ENCODE measurements around the gene ATP5F1D.

The ATP5F1D gene

DNA sequence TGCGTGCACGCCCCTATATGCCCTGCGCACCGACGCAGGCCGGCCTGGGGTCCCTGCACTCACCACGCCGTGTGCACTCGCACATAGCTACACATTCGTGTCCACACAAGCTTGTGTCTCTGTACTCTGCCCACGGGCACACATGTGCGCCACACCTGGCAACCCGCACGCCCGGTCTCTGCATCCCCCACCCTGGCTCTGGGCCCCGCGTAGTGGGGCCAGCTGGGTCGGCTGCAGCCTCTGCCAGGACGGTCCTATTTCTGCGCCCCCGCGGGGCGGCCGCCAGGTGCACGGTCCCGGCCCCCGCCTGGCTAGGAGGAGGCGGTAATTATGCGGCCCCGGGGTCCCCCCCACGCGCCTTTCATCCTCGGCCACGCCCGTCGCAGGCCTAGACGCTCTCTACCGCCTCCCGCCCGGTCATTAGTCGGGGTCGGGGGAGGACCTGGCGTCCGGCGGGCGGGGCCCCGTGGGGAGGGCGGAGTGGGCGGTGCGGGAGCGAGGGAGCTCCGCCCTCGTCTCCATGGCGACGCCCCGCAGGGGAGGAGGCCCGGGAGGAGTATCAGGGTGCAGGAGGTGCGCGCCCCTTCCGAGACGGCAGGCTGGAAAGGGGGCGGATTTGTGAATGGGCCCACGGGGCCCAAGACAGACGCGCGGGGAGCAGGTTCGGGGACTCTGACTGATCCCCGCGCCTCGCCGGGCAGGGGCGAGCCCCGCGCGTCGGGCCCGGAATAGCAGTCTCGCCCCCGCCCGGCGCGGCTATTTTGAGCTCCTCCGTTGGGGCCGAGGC, 24.8 kb downstream of the ATP5F1D start:
- Histone ChIP-seq H3K27ac (ENCODE audit: low read depth, low read length) (peak overlapping the region; percentile 81), H4K12ac (ENCODE audit: low read depth, low read length) (peak overlapping the region; percentile 31), H3K18ac (ENCODE audit: low read length) (peak overlapping the region; percentile 85), H3K14ac (ENCODE audit: low read length) (peak overlapping the region; percentile 75), H3K4ac (ENCODE audit: low read depth, low read length) (peak overlapping the region; percentile 46), H3K23ac (ENCODE audit: low read length) (no peak overlapping the region), H3K4me1 (ENCODE audit: control insufficient read depth in 1 of 2, insufficient read depth in 2 of 2, low read length in 2 of 2) (peaks cover 49 to 55% of the 10 kb centered on the region in 2 experiments), H3K27me3 (ENCODE audit: insufficient read depth, low read length) (no peaks in the 10 kb centered on the region), H3K9ac (ENCODE audit: low read length) (no peak overlapping the region), H3K79me1 (ENCODE audit: low read length) (peaks cover 39% of the 10 kb centered on the region), H4K8ac (ENCODE audit: low read depth, low read length) (peak overlapping the region; percentile 68), H2BK5ac (ENCODE audit: low read depth, low read length, poor library complexity) (peak overlapping the region; percentile 71), H2AFZ (ENCODE audit: insufficient read depth, low read length, poor library complexity) (peak overlapping the region; percentile 37), H3K36me3 (ENCODE audit: control insufficient read depth in 1 of 2, insufficient read depth in 2 of 2, low read length in 2 of 2) (peaks cover 6 to 7% of the 10 kb centered on the region in 2 experiments), H4K91ac (ENCODE audit: low read depth, low read length) (peak overlapping the region; percentile 73), H3K79me2 (ENCODE audit: control insufficient read depth, insufficient read depth, low read length, poor library complexity) (peaks cover 13% of the 10 kb centered on the region), H2AK5ac (ENCODE audit: low read length) (peak overlapping the region; percentile 87), H3K4me2 (ENCODE audit: low read length) (peak overlapping the region; percentile 84), H2BK120ac (ENCODE audit: insufficient read depth, low read length, poor library complexity) (peak overlapping the region; percentile 28), H2BK12ac (ENCODE audit: low read length) (peak overlapping the region; percentile 92), H3K9me3 (ENCODE audit: insufficient read depth, low read depth, low read length) (no peaks in the 10 kb centered on the region), H3K4me3 (ENCODE audit: low read depth, low read length) (peak overlapping the region; percentile 70)
- peak; percentile 74 to 93 for DNase-seq
- WGBS (ENCODE audit: extremely low coverage, insufficient coverage, insufficient read length) = no CpG with 5 or more reads among the region's 84 CpGs

DNA sequence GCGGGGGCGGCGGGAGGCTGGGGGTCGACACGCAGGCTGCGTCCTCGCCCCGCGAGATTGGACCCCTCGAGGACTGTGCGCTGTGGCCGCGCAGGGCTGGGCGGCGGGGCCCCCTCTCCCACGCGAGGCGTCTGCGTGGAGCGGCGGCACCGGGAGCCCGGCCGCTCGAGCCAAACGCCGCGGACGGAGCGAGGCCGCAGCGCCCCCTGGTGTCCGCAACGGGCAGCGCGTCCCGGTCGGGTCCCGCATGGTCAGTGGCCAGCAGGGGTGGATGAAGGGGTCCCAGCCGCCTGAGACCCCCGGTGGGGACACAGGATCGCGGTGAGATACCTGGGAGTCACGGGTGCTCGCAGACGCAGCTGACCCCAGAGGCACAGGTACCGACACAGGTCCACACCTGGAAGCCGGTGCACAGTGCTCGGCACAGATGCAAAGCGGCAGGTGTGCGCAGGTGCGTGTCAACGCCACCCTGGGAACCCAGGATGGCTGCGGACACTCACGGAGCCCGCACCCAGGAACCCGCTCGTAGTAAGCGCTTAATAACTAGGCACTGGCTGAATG, 25.4 kb downstream of the ATP5F1D start:
- H3K79me2 ChIP-seq (ENCODE audit: control insufficient read depth, insufficient read depth, low read length, poor library complexity) = peaks cover 13% of the 10 kb centered on the region
- peak overlapping the region; percentile 70 for H3K4me3 ChIP-seq (ENCODE audit: low read depth, low read length)
- H3K9me3 ChIP-seq (ENCODE audit: insufficient read depth, low read depth, low read length) = no peaks in the 10 kb centered on the region
- no peak overlapping the region for H3K14ac ChIP-seq (ENCODE audit: low read length)
- no peak overlapping the region for H2BK5ac ChIP-seq (ENCODE audit: low read depth, low read length, poor library complexity)
- peaks cover 13% of the 10 kb centered on the region in 2 experiments for H3K36me3 ChIP-seq (ENCODE audit: control insufficient read depth in 1 of 2, insufficient read depth in 2 of 2, low read length in 2 of 2)
- no peak overlapping the region for H3K9ac ChIP-seq (ENCODE audit: low read length)
- H2AFZ ChIP-seq (ENCODE audit: insufficient read depth, low read length, poor library complexity) = peak overlapping the region; percentile 37
- H3K27ac ChIP-seq (ENCODE audit: low read depth, low read length) = no peak overlapping the region
- H3K79me1 ChIP-seq (ENCODE audit: low read length) = peaks cover 32% of the 10 kb centered on the region
- H2BK12ac ChIP-seq (ENCODE audit: low read length) = no peak overlapping the region
- H4K8ac ChIP-seq (ENCODE audit: low read depth, low read length) = peak overlapping the region; percentile 34
- no peaks in the 10 kb centered on the region for H3K27me3 ChIP-seq (ENCODE audit: insufficient read depth, low read length)
- H3K18ac ChIP-seq (ENCODE audit: low read length) = no peak overlapping the region
- no peak overlapping the region for H2AK5ac ChIP-seq (ENCODE audit: low read length)
- H3K4me1 ChIP-seq (ENCODE audit: control insufficient read depth in 1 of 2, insufficient read depth in 2 of 2, low read length in 2 of 2) = peaks cover 43 to 48% of the 10 kb centered on the region in 2 experiments
- H3K4me2 ChIP-seq (ENCODE audit: low read length) = peak overlapping the region; percentile 84
- WGBS (ENCODE audit: extremely low coverage, insufficient coverage, insufficient read length) = no CpG with 5 or more reads among the region's 59 CpGs
- H3K4ac ChIP-seq (ENCODE audit: low read depth, low read length) = no peak overlapping the region
- no peak overlapping the region for H2BK120ac ChIP-seq (ENCODE audit: insufficient read depth, low read length, poor library complexity)
- no peak overlapping the region for H4K12ac ChIP-seq (ENCODE audit: low read depth, low read length)
- DNase-seq = peak; percentile 51 to 85
- H3K23ac ChIP-seq (ENCODE audit: low read length) = no peak overlapping the region
- H4K91ac ChIP-seq (ENCODE audit: low read depth, low read length) = no peak overlapping the region

DNA sequence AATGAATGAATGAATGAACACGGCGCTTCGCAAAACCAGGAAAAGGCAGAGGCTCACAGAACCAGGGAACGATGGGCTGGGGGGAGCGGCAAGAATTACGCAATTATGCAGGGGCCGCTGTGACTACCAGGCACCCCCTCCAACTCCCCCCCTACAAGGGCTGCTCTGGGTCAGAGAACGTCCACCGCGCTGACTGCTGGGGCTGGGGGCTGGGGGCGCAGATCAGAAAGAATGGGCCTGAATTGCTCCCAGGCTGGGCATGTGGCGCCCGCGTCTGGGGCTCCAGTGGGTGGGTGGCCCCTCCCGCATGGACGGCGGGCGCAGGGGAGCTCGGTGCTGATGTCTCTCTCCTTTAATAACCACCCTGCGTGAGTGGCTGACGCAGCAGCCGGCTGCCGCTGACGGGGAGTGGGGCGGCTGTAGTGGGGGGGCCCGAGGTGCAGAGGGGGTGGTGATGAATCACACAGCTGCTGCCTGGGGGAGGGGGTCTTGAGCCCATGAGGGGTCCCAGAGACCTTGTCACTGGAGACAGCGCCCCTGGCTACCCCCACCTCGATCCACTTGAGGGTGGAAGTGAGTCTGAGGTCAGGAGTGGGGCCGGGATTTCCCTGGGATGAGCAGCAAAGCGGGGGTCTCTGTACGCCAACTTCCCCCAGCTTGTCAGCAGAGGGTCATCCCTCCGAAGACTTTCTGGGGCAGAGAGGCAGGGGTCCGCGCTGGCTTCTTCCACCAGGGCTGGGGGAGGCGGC, 26.1 kb downstream of the ATP5F1D start:
- no peak overlapping the region for H2AK5ac ChIP-seq (ENCODE audit: low read length)

GRCh38 chr19:1268226-1269064, 26.9 kb downstream of the ATP5F1D start:
- Histone ChIP-seq H3K4me2 (ENCODE audit: low read length) (peak overlapping the region; percentile 61), H3K23ac (ENCODE audit: low read length) (no peak overlapping the region), H3K4me1 (ENCODE audit: control insufficient read depth in 1 of 2, insufficient read depth in 2 of 2, low read length in 2 of 2) (peaks cover 29 to 35% of the 10 kb centered on the region in 2 experiments), H2AK5ac (ENCODE audit: low read length) (peak overlapping the region; percentile 9), H3K27me3 (ENCODE audit: insufficient read depth, low read length) (no peaks in the 10 kb centered on the region), H3K4me3 (ENCODE audit: low read depth, low read length) (no peak overlapping the region), H2AFZ (ENCODE audit: insufficient read depth, low read length, poor library complexity) (no peak overlapping the region), H3K79me2 (ENCODE audit: control insufficient read depth, insufficient read depth, low read length, poor library complexity) (peaks cover 13% of the 10 kb centered on the region), H3K14ac (ENCODE audit: low read length) (no peak overlapping the region), H3K18ac (ENCODE audit: low read length) (no peak overlapping the region), H3K9me3 (ENCODE audit: insufficient read depth, low read depth, low read length) (no peaks in the 10 kb centered on the region), H3K36me3 (ENCODE audit: control insufficient read depth in 1 of 2, insufficient read depth in 2 of 2, low read length in 2 of 2) (peaks cover 27% of the 10 kb centered on the region in 2 experiments), H3K4ac (ENCODE audit: low read depth, low read length) (no peak overlapping the region), H2BK12ac (ENCODE audit: low read length) (no peak overlapping the region), H2BK5ac (ENCODE audit: low read depth, low read length, poor library complexity) (no peak overlapping the region), H4K91ac (ENCODE audit: low read depth, low read length) (no peak overlapping the region), H2BK120ac (ENCODE audit: insufficient read depth, low read length, poor library complexity) (no peak overlapping the region), H3K9ac (ENCODE audit: low read length) (no peak overlapping the region), H4K8ac (ENCODE audit: low read depth, low read length) (no peak overlapping the region), H4K12ac (ENCODE audit: low read depth, low read length) (no peak overlapping the region), H3K79me1 (ENCODE audit: low read length) (peaks cover 23% of the 10 kb centered on the region), H3K27ac (ENCODE audit: low read depth, low read length) (no peak overlapping the region)
- 100% methylated on average over 4 of the region's 40 CpGs for WGBS (ENCODE audit: extremely low coverage, insufficient coverage, insufficient read length)
- DNase-seq = no peak

More for the DNA sequence above, 26.1 kb downstream of the ATP5F1D start:
- Histone ChIP-seq H3K4me3 (ENCODE audit: low read depth, low read length) (no peak overlapping the region), H4K91ac (ENCODE audit: low read depth, low read length) (no peak overlapping the region), H4K12ac (ENCODE audit: low read depth, low read length) (no peak overlapping the region), H3K27ac (ENCODE audit: low read depth, low read length) (no peak overlapping the region), H3K9ac (ENCODE audit: low read length) (no peak overlapping the region), H2BK120ac (ENCODE audit: insufficient read depth, low read length, poor library complexity) (no peak overlapping the region), H3K23ac (ENCODE audit: low read length) (no peak overlapping the region), H3K4me1 (ENCODE audit: control insufficient read depth in 1 of 2, insufficient read depth in 2 of 2, low read length in 2 of 2) (peaks cover 36 to 41% of the 10 kb centered on the region in 2 experiments), H3K14ac (ENCODE audit: low read length) (no peak overlapping the region), H3K4me2 (ENCODE audit: low read length) (no peak overlapping the region), H3K4ac (ENCODE audit: low read depth, low read length) (no peak overlapping the region), H3K79me1 (ENCODE audit: low read length) (peaks cover 28% of the 10 kb centered on the region), H3K79me2 (ENCODE audit: control insufficient read depth, insufficient read depth, low read length, poor library complexity) (peaks cover 13% of the 10 kb centered on the region), H2AFZ (ENCODE audit: insufficient read depth, low read length, poor library complexity) (no peak overlapping the region), H4K8ac (ENCODE audit: low read depth, low read length) (no peak overlapping the region), H3K27me3 (ENCODE audit: insufficient read depth, low read length) (no peaks in the 10 kb centered on the region), H3K9me3 (ENCODE audit: insufficient read depth, low read depth, low read length) (no peaks in the 10 kb centered on the region), H3K18ac (ENCODE audit: low read length) (no peak overlapping the region), H3K36me3 (ENCODE audit: control insufficient read depth in 1 of 2, insufficient read depth in 2 of 2, low read length in 2 of 2) (peaks cover 19% of the 10 kb centered on the region in 2 experiments), H2BK5ac (ENCODE audit: low read depth, low read length, poor library complexity) (no peak overlapping the region), H2BK12ac (ENCODE audit: low read length) (no peak overlapping the region)
- DNase-seq = no peak
- WGBS (ENCODE audit: extremely low coverage, insufficient coverage, insufficient read length) = no CpG with 5 or more reads among the region's 35 CpGs
